Urinary bladder (tissue), 4 donors: ENCODE results near the gene PLB1. TPM values are rescaled to one million over a fixed set of nuclear protein-coding genes. Genes with fewer than 3 reads are reported as not detected.

Experiments
- DNase-seq: peaks from one replicate; pipeline ENCODE4 v3.0.0-alpha.2; 2015; ENCODE audit errors: extremely low spot score
- H3K27ac ChIP-seq: one replicate; pipeline ENCODE4 v1.5.1; 2013; ENCODE audit warnings: low read depth, mild to moderate bottlenecking, moderate library complexity
- H3K36me3 ChIP-seq: one replicate; pipeline ENCODE4 v1.6.1; 2013; ENCODE audit warnings: mild to moderate bottlenecking, moderate library complexity; ENCODE audit not compliant: insufficient read depth
- H3K4me1 ChIP-seq: one replicate; pipeline ENCODE4 v1.6.1; 2013; ENCODE audit warnings: mild to moderate bottlenecking, moderate library complexity; ENCODE audit not compliant: insufficient read depth
- H3K4me3 ChIP-seq: one replicate; pipeline ENCODE4 v1.5.1; 2013; ENCODE audit warnings: low read depth, low read length
- WGBS: extraction: QIAGEN DNeasy Blood & Tissue Kit; methylation state at CpG from one replicate; pipeline ENCODE4 v1.1.7; 2013; 5-methylcytosine and 5-hydroxymethylcytosine counted together
- polyA plus RNA-seq: library from polyadenylated mRNA; stranded (reverse); fragments of 200-250 nt; gene quantifications from one replicate; pipeline ENCODE4 v1.2.3, GENCODE V29; 2013
- total RNA-seq: library from RNA; depleted of rRNA; stranded (reverse); fragments of >200 nt; gene quantifications from one replicate; pipeline ENCODE4 v1.2.3, GENCODE V29; 2014
- donor health status: healthy with polysubstance abuse.
- donor health status: healthy.

PLB1 gene
- total and polyA plus RNA-seq, 2 donors: 4.7 to 5.0 TPM

GRCh38 chr2:28581312-28581711 is 85.5 kb downstream of the PLB1 start:
- H3K4me1 ChIP-seq: no peaks in the 10 kb centered on the region
- WGBS: 90% methylated on average over 4 of the region's 4 CpGs

GRCh38 chr2:28582152-28582551 is 86.3 kb downstream of the PLB1 start:
- H3K4me3 ChIP-seq: no peak overlapping the region
- no peak for DNase-seq
- WGBS: 86% methylated on average over 6 of the region's 6 CpGs
- no peak overlapping the region for H3K27ac ChIP-seq
- H3K36me3 ChIP-seq: no peaks in the 10 kb centered on the region
- H3K4me1 ChIP-seq: no peaks in the 10 kb centered on the region

More at GRCh38 chr2:28581312-28581711, 85.5 kb downstream of the PLB1 start:
- no peaks in the 10 kb centered on the region for H3K36me3 ChIP-seq
- no peak overlapping the region for H3K4me3 ChIP-seq
- DNase-seq: no peak
- no peak overlapping the region for H3K27ac ChIP-seq

GRCh38 chr2:28582595-28582994 is 86.7 kb downstream of the PLB1 start:
- DNase-seq: no peak
- Histone ChIP-seq H3K27ac (no peak overlapping the region), H3K4me3 (no peak overlapping the region), H3K4me1 (no peaks in the 10 kb centered on the region), H3K36me3 (no peaks in the 10 kb centered on the region)
- WGBS: 92% methylated on average over 5 of the region's 5 CpGs

- Histone ChIP-seq H3K36me3 (no peaks in the 10 kb centered on the region), H3K4me3 (no peak overlapping the region), H3K4me1 (no peaks in the 10 kb centered on the region), H3K27ac (no peak overlapping the region)
- DNase-seq: no peak
- WGBS: 38% methylated on average over 10 of the region's 10 CpGs
Observed at GRCh38 chr2:28583899-28584553, 88.2 kb downstream of the PLB1 start.

- Histone ChIP-seq H3K4me3 (no peak overlapping the region), H3K36me3 (no peaks in the 10 kb centered on the region), H3K4me1 (no peaks in the 10 kb centered on the region), H3K27ac (no peak overlapping the region)
- DNase-seq: no peak
- WGBS: 86% methylated on average over 7 of the region's 7 CpGs
Observed at GRCh38 chr2:28586867-28587266, 91.0 kb downstream of the PLB1 start.

GRCh38 chr2:28587526-28588291 is 91.8 kb downstream of the PLB1 start:
- Histone ChIP-seq H3K4me1 (no peaks in the 10 kb centered on the region), H3K36me3 (no peaks in the 10 kb centered on the region), H3K4me3 (no peak overlapping the region), H3K27ac (no peak overlapping the region)
- WGBS: 80% methylated on average over 15 of the region's 15 CpGs
- no peak for DNase-seq

- Histone ChIP-seq H3K36me3 (no peaks in the 10 kb centered on the region), H3K27ac (no peak overlapping the region), H3K4me3 (no peak overlapping the region), H3K4me1 (no peaks in the 10 kb centered on the region)
- WGBS: 68% methylated on average over 3 of the region's 3 CpGs
- DNase-seq: no peak
Observed at GRCh38 chr2:28588292-28588670, 92.4 kb downstream of the PLB1 start.

- WGBS: 90% methylated on average over 15 of the region's 15 CpGs
- Histone ChIP-seq H3K27ac (no peak overlapping the region), H3K4me1 (no peaks in the 10 kb centered on the region), H3K36me3 (no peaks in the 10 kb centered on the region), H3K4me3 (no peak overlapping the region)
- no peak for DNase-seq
Observed at GRCh38 chr2:28589746-28590463, 94.0 kb downstream of the PLB1 start.

GRCh38 chr2:28590496-28591301 is 94.8 kb downstream of the PLB1 start:
- Histone ChIP-seq H3K4me1 (no peaks in the 10 kb centered on the region), H3K27ac (no peak overlapping the region), H3K4me3 (no peak overlapping the region), H3K36me3 (no peaks in the 10 kb centered on the region)
- no peak for DNase-seq
- WGBS: 78% methylated on average over 13 of the region's 13 CpGs

GRCh38 chr2:28591711-28592335 is 96.0 kb downstream of the PLB1 start:
- H3K36me3 ChIP-seq: no peaks in the 10 kb centered on the region
- no peak overlapping the region for H3K27ac ChIP-seq
- WGBS: 96% methylated on average over 9 of the region's 9 CpGs
- no peak for DNase-seq
- H3K4me3 ChIP-seq: no peak overlapping the region
- H3K4me1 ChIP-seq: no peaks in the 10 kb centered on the region

GRCh38 chr2:28592481-28592880 is 96.6 kb downstream of the PLB1 start:
- H3K36me3 ChIP-seq: no peaks in the 10 kb centered on the region
- no peak for DNase-seq
- no peak overlapping the region for H3K27ac ChIP-seq
- H3K4me1 ChIP-seq: no peaks in the 10 kb centered on the region
- 97% methylated on average over 3 of the region's 3 CpGs for WGBS
- H3K4me3 ChIP-seq: no peak overlapping the region

GRCh38 chr2:28593160-28593755 is 97.4 kb downstream of the PLB1 start:
- H3K27ac ChIP-seq: no peak overlapping the region
- DNase-seq: no peak

GRCh38 chr2:28594000-28594331 is 98.1 kb downstream of the PLB1 start:
- no peak for DNase-seq
- H3K4me3 ChIP-seq: no peak overlapping the region
- no peaks in the 10 kb centered on the region for H3K36me3 ChIP-seq
- no peak overlapping the region for H3K27ac ChIP-seq
- WGBS: 52% methylated on average over 9 of the region's 9 CpGs
- no peaks in the 10 kb centered on the region for H3K4me1 ChIP-seq

More at GRCh38 chr2:28593160-28593755, 97.4 kb downstream of the PLB1 start:
- no peaks in the 10 kb centered on the region for H3K36me3 ChIP-seq
- H3K4me1 ChIP-seq: no peaks in the 10 kb centered on the region
- H3K4me3 ChIP-seq: no peak overlapping the region
- 60% methylated on average over 11 of the region's 11 CpGs for whole genome bisulfite sequencing
